Neural cell (in vitro differentiated cells): ENCODE results near the gene KHDRBS2. TPM values are rescaled to one million over a fixed set of nuclear protein-coding genes. Genes with fewer than 3 reads are reported as not detected.

Experiments used
- H2AFZ ChIP-seq: fragments of 200-600, 300-800 bp; sonication (generic), shearing (Covaris generic); 2 replicates; pipeline ENCODE4 v1.6.0; 2014; ENCODE audit warnings: low read depth, mild to moderate bottlenecking, antibody characterized with exemption, low read length, moderate library complexity
- H3F3A ChIP-seq: fragments of 200-600 bp; shearing (Covaris generic); 2 replicates; pipeline ENCODE4 v1.6.1; 2016; ENCODE audit warnings: mild to moderate bottlenecking, moderate library complexity, mixed read lengths, antibody characterized with exemption, low read length; ENCODE audit not compliant: insufficient read depth, poor library complexity, severe bottlenecking
- H3K27ac ChIP-seq: fragments of 200-600, 300-800 bp; sonication (generic), shearing (Covaris generic); 2 replicates; pipeline ENCODE4 v1.5.1; 2014; ENCODE audit warnings: mild to moderate bottlenecking, low read length, moderate library complexity
- H3K27me3 ChIP-seq: fragments of 300-800, 200-600 bp; sonication (generic), shearing (Covaris generic); 2 replicates; pipeline ENCODE4 v1.6.0; 2014; ENCODE audit warnings: mild to moderate bottlenecking, low read depth, low read length, moderate library complexity; ENCODE audit not compliant: insufficient read depth
- H3K36me3 ChIP-seq: fragments of 300-800, 200-600 bp; sonication (generic), shearing (Covaris generic); 2 replicates; pipeline ENCODE4 v1.5.1; 2014; ENCODE audit warnings: mild to moderate bottlenecking, antibody characterized with exemption, low read length, moderate library complexity; ENCODE audit not compliant: insufficient read depth
- H3K4me2 ChIP-seq: fragments of 300-800, 200-600 bp; sonication (generic), shearing (Covaris generic); 2 replicates; pipeline ENCODE4 v1.6.0; 2014; ENCODE audit warnings: mild to moderate bottlenecking, low read length
- H3K4me3 ChIP-seq: fragments of 300-800, 200-600 bp; sonication (generic), shearing (Covaris generic); 2 replicates; pipeline ENCODE4 v1.5.1; 2014; ENCODE audit warnings: mild to moderate bottlenecking, low read length, moderate library complexity
- H3K79me2 ChIP-seq: fragments of 200-600 bp; shearing (Covaris generic); replicated peaks from 2 replicates; pipeline ENCODE4 v1.6.0; 2014; ENCODE audit warnings: mild to moderate bottlenecking, low read length, moderate library complexity; ENCODE audit not compliant: insufficient read depth
- H3K9ac ChIP-seq: fragments of 300-800, 200-600 bp; sonication (generic), shearing (Covaris generic); 2 replicates; pipeline ENCODE4 v1.6.1; 2016; ENCODE audit warnings: mild to moderate bottlenecking, low read length, mixed read lengths
- H3K9me2 ChIP-seq: fragments of 200-600 bp; shearing (Covaris generic); 2 replicates; pipeline ENCODE4 v1.6.1; 2016; ENCODE audit warnings: mild to moderate bottlenecking, low read length, mixed read lengths; ENCODE audit not compliant: insufficient read depth
- H3K9me3 ChIP-seq: fragments of 200-600, 300-800 bp; sonication (generic), shearing (Covaris generic); 2 replicates; pipeline ENCODE4 v1.6.1; 2016; ENCODE audit warnings: mild to moderate bottlenecking, mixed run types, low read length, moderate library complexity, mixed read lengths
- H4K20me1 ChIP-seq: fragments of 200-600 bp; shearing (Covaris generic); 2 replicates; pipeline ENCODE4 v1.6.1; 2016; ENCODE audit warnings: mild to moderate bottlenecking, mixed run types; ENCODE audit not compliant: insufficient read depth
- EP300 ChIP-seq: fragments of 450-650 bp; conservative IDR thresholded peaks from 2 replicates; pipeline ENCODE4 v1.6.1; 2014; ENCODE audit warnings: antibody characterized with exemption, mild to moderate bottlenecking, moderate library complexity; ENCODE audit not compliant: poor library complexity, severe bottlenecking
- EZH2 ChIP-seq: fragments of 200-600, 300-800 bp; shearing (Covaris generic), sonication (generic); IDR thresholded peaks from 2 replicates; pipeline ENCODE4 v1.6.1; 2014; ENCODE audit warnings: antibody characterized with exemption, low read length, borderline replicate concordance, mild to moderate bottlenecking; ENCODE audit not compliant: insufficient read depth, poor library complexity, severe bottlenecking
- MXI1 ChIP-seq: fragments of 450-650 bp; conservative IDR thresholded peaks from 2 replicates; pipeline ENCODE4 v1.6.1; 2014; ENCODE audit warnings: antibody characterized with exemption, mild to moderate bottlenecking; ENCODE audit not compliant: poor library complexity, severe bottlenecking
- POLR2AphosphoS5 ChIP-seq: IDR thresholded peaks from 2 replicates; pipeline ENCODE4 v1.6.1; 2012
- RAD21 ChIP-seq: fragments of 450-650 bp; conservative IDR thresholded peaks from 2 replicates; pipeline ENCODE4 v1.6.1; 2014; ENCODE audit warnings: antibody characterized with exemption, mild to moderate bottlenecking, moderate library complexity
- SMC3 ChIP-seq: fragments of 450-650 bp; conservative IDR thresholded peaks from 2 replicates; pipeline ENCODE4 v1.6.1; 2014; ENCODE audit warnings: antibody characterized with exemption, mild to moderate bottlenecking, moderate library complexity; ENCODE audit not compliant: poor library complexity
- TAF1 ChIP-seq: IDR thresholded peaks from 2 replicates; pipeline ENCODE4 v1.6.1; 2012; ENCODE audit warnings: low read depth
- polyA plus RNA-seq: library from polyadenylated mRNA; depleted of rRNA; stranded (reverse); fragments of >200 nt; gene quantifications from 2 replicates; pipeline ENCODE4 v1.2.3, GENCODE V29; 2014
- TF ChIP-seq, protein P1 (sequence below): fragments of 450-650 bp; IDR thresholded peaks from 2 replicates; pipeline ENCODE4 v1.5.1; 2014; ENCODE audit warnings: antibody characterized with exemption, mild to moderate bottlenecking, moderate library complexity; ENCODE audit not compliant: poor library complexity, severe bottlenecking
- TF ChIP-seq, protein P2 (sequence below): IDR thresholded peaks from 2 replicates; pipeline ENCODE4 v1.6.1; 2012; ENCODE audit warnings: borderline replicate concordance

Gene KHDRBS2
- polyA plus RNA-seq, 1 donor from 2014 or later = 28.5 TPM

DNA sequence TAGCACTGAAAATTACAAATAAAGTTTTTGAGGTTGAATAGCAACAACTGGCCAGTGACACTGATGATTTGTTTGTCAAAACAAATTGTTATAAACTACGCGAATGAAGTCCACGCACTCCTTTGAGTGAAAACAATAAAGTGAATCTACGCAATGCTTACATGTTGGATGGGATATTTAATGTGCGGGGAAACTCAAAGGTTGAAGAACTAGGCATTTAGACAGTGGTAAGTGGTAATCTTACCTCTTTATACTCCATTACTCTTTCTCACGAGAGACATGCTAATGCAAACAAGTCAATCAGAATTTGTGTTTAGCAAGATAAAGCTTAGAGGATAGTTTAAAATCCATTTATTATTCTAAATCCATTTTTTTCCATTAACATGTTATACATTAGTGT, 606.4 kb downstream of the KHDRBS2 start:
- TF ChIP-seq EZH2 (no peak), POLR2AphosphoS5 (peak; percentile 74), TAF1 (no peak), MXI1 (no peak), EP300 (peak; percentile 83)

DNA sequence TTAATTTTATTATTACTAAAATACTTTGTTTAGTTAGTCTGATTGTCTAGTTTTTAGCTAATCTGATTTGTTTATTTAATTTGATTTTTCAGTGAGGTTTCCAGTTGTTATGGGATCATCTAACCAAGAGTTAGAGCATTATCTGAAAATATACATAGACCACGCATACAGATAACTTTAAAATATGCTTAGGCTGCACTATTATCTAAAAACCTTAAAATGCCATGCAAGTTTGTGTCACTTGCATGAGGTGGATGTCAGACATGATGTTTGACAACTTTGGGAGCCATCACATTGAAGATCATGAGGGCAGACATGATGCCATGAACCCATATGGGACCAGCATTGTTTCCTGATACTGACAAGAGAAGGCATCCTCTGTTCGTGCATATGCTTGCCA, 610.3 kb downstream of the KHDRBS2 start:
- TF ChIP-seq, protein P1, sequence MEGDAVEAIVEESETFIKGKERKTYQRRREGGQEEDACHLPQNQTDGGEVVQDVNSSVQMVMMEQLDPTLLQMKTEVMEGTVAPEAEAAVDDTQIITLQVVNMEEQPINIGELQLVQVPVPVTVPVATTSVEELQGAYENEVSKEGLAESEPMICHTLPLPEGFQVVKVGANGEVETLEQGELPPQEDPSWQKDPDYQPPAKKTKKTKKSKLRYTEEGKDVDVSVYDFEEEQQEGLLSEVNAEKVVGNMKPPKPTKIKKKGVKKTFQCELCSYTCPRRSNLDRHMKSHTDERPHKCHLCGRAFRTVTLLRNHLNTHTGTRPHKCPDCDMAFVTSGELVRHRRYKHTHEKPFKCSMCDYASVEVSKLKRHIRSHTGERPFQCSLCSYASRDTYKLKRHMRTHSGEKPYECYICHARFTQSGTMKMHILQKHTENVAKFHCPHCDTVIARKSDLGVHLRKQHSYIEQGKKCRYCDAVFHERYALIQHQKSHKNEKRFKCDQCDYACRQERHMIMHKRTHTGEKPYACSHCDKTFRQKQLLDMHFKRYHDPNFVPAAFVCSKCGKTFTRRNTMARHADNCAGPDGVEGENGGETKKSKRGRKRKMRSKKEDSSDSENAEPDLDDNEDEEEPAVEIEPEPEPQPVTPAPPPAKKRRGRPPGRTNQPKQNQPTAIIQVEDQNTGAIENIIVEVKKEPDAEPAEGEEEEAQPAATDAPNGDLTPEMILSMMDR = no peak
- no peaks in the 10 kb centered on the region for H3K79me2 ChIP-seq

More for the DNA sequence above, 606.4 kb downstream of the KHDRBS2 start:
- Histone ChIP-seq H3K4me3 (no peak overlapping the region), H3K4me2 (no peak overlapping the region), H4K20me1 (no peaks in the 10 kb centered on the region), H3K27ac (no peak overlapping the region), H3K27me3 (no peaks in the 10 kb centered on the region), H3K9me2 (no peaks in the 10 kb centered on the region), H3K9ac (no peak overlapping the region), H3K9me3 (no peaks in the 10 kb centered on the region), H3K36me3 (no peaks in the 10 kb centered on the region), H3F3A (no peaks in the 10 kb centered on the region), H3K79me2 (no peaks in the 10 kb centered on the region), H2AFZ (no peak overlapping the region)

DNA sequence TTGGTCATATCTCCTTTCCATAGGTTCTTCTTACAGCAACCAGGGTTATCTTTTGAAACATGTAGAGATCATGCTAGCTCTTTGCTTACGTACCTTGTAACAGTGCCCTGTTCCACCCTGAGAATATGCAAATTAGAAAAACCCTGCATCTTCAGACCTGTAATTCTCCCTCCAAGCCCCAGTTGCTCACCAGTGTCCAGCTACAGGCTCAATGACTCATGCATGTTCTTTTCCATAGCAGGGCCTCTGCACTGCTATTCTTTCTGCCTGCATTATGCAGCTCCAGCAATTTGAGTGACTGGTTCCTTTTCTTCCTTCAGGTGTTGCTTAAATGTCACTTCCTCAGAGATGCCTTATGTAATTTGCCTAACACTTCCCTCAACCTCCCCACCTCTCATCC, 636.2 kb downstream of the KHDRBS2 start:
- no peaks in the 10 kb centered on the region for H3F3A ChIP-seq
- H3K4me2 ChIP-seq = no peak overlapping the region
- H3K9me2 ChIP-seq = no peaks in the 10 kb centered on the region
- no peak overlapping the region for H3K27ac ChIP-seq
- H3K9ac ChIP-seq = no peak overlapping the region
- H3K27me3 ChIP-seq = no peaks in the 10 kb centered on the region
- no peak overlapping the region for H3K4me3 ChIP-seq
- H2AFZ ChIP-seq = no peak overlapping the region
- no peaks in the 10 kb centered on the region for H3K36me3 ChIP-seq
- H4K20me1 ChIP-seq = no peaks in the 10 kb centered on the region
- no peaks in the 10 kb centered on the region for H3K9me3 ChIP-seq
- no peaks in the 10 kb centered on the region for H3K79me2 ChIP-seq
- TF ChIP-seq TAF1 = no peak
- TF ChIP-seq POLR2AphosphoS5 = no peak
- TF ChIP-seq SMC3 = no peak
- TF ChIP-seq, protein P1 = no peak
- TF ChIP-seq, protein P2, sequence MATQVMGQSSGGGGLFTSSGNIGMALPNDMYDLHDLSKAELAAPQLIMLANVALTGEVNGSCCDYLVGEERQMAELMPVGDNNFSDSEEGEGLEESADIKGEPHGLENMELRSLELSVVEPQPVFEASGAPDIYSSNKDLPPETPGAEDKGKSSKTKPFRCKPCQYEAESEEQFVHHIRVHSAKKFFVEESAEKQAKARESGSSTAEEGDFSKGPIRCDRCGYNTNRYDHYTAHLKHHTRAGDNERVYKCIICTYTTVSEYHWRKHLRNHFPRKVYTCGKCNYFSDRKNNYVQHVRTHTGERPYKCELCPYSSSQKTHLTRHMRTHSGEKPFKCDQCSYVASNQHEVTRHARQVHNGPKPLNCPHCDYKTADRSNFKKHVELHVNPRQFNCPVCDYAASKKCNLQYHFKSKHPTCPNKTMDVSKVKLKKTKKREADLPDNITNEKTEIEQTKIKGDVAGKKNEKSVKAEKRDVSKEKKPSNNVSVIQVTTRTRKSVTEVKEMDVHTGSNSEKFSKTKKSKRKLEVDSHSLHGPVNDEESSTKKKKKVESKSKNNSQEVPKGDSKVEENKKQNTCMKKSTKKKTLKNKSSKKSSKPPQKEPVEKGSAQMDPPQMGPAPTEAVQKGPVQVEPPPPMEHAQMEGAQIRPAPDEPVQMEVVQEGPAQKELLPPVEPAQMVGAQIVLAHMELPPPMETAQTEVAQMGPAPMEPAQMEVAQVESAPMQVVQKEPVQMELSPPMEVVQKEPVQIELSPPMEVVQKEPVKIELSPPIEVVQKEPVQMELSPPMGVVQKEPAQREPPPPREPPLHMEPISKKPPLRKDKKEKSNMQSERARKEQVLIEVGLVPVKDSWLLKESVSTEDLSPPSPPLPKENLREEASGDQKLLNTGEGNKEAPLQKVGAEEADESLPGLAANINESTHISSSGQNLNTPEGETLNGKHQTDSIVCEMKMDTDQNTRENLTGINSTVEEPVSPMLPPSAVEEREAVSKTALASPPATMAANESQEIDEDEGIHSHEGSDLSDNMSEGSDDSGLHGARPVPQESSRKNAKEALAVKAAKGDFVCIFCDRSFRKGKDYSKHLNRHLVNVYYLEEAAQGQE = no peak
- no peak for TF ChIP-seq EZH2
- TF ChIP-seq EP300 = no peak
- no peak for TF ChIP-seq MXI1
- TF ChIP-seq RAD21 = no peak

More for the DNA sequence above, 610.3 kb downstream of the KHDRBS2 start:
- Histone ChIP-seq H3K9me2 (no peaks in the 10 kb centered on the region), H3K36me3 (no peaks in the 10 kb centered on the region), H3K27ac (no peak overlapping the region), H3K27me3 (no peaks in the 10 kb centered on the region), H3K9me3 (no peaks in the 10 kb centered on the region), H4K20me1 (no peaks in the 10 kb centered on the region), H3K4me2 (no peak overlapping the region), H3K4me3 (no peak overlapping the region), H3F3A (no peaks in the 10 kb centered on the region), H2AFZ (no peak overlapping the region), H3K9ac (no peak overlapping the region)
